Amniotic epithelial cell (primary cell): Measurements from ENCODE around the gene UBASH3B.
"Not testable (repeated sequence)": the region's sequence is repeated elsewhere in the genome, so short reads cannot be mapped to it uniquely, and the experiment has no call there.

ENCODE experiments used
- DNase-seq: peaks from one replicate; pipeline ENCODE4 v3.0.0-alpha.2; 2010; ENCODE audit warnings: low read depth

UBASH3B gene

DNA sequence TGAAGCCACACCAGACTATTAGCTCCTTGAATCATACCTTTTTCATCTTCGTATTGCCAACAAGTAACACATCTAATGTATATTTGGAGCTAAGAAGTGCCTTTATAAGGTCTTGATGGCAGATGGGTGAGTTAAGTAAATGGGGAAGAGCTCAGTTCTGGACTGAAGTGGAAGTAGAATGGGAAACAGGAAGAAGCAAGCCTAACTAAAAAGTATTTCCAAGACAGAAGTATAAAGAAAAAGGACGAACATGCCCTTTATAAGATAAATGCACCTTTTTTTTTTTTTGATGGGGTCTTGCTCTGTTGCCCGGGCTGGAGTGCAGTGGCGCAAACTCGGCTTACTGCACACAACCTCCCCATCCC is 197.3 kb downstream of the UBASH3B start:
- no peak for DNase-seq

DNA sequence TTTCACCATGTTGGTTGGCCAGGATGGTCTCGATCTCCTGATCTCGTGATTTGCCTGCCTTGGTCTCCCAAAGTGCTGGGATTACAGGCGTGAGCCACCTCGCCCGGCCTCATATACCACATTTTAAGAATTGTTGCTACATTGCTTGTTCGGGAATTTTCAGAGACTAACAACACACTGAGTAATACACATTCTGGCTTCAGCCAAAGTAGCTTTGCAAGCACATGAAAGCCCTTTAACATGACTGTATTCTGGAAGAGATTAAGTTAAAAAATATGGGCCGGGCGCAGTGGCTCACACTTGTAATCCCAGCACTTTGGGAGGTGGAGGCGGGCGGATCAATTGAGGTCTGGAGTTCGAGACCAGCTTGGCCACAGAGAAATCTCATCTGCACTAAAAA is 197.7 kb downstream of the UBASH3B start:
- DNase-seq: peak; percentile 20

DNA sequence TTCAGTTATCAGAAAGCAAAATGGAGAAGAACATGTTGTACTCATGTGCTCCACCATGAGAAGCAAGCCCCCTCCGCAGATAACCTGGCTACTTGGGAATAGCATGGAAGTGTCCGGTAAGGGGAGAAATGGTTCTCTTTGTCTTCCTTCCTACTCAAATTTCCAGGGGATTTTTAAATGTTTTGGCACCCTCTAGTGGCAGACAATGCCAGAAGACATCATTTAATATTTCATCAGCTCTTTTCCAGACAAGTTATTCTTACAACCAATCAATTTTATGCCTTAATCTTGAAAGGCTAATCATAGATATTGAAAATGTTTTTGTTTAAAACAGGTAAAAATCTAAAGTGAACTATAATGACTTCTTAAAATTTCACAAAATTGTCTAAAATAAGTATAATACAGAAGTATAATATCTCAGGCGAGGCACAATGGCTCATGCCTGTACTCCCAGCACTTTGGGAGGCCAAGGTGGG is 198.5 kb downstream of the UBASH3B start:
- peak; percentile 74 for DNase-seq

DNA sequence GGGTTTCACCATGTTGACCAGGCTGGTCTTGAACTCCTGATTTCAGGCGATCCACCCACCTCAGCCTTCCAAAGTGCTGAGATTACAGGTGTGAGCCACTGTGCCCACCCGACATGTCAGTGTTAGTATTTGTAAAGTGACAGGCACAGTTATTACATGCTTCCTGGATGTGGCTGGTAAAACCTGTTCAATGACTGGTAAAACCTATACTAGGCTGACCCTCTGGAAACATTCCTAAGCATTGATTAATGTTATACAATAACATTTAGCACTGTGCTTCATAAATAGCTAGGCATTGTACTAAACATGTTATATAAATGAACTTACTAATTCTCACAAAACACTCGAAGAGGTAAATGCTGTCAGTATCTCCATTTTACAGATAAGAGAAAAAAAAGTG is 206.1 kb downstream of the UBASH3B start:
- DNase-seq: no peak

DNA sequence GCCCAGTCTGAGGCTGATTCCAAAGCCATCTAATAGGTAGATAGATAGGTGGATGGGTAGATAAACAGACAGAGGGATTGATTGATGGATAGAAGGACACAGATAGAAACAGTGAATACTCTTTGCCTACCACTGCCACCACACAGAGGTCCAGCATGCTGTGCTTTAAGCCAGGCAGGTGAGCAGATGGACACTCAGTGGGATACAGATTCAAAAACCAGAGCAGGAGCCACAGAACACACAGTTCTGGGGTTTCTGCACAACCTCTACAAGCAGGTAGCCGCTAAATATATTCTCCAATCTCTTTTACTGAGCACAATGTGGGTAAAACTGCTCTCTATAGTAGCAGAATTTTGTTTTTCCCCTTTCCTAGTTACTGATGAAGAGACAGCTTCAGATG is 206.6 kb downstream of the UBASH3B start:
- DNase-seq: no peak

DNA sequence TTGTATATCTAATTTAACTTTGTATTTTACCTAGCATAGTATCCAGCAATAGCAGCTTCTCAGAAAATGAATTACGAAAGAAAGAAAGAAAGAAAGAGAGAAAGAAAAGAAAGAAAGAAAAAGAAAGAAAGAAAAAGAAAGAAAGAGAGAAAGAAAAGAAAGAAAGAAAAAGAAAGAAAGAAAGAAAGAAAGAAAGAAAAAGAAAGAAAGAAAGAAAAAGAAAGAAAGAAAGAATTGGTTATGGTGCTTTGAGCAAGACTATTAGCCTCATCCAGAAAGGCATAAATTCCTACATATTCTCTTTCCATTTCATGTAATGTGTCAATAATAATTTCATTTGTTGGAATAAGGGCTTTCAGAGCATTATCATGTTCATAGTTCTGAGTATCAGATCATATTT is 207.6 kb downstream of the UBASH3B start:
- not testable (repeated sequence) for DNase-seq

DNA sequence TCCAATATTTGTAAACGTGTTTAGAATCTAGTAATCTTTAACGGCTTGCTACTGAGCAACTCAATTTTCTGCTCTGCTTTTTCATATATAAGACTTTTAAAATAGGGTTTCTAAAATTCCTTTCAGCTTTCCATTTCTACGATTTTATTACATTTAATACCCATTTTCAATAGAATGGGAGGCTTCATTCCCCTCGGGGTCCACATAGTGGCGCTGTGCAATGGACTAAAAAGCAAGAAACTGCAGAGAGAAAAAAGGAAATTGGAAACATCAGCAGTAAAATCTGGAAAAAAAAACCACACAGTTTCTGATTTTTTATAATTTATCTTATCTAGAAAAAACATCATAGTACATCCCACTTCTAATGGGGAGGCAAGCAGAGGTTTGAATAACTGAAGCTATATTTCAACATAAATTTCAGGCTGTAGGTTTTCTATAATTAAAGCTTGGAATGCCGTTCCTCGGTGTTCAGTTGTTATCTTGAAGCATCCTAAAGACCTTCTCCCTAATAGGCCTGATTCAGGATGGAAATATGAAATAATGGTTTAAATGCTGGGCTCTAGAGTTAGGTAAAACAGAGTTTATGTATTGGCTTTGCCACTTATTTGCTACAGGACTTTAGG is 208.3 kb downstream of the UBASH3B start:
- peak; percentile 34 for DNase-seq
